ENCODE data around the gene RALGAPA1. TPM values are rescaled to one million over a fixed set of nuclear protein-coding genes. Genes with fewer than 3 reads are reported as not detected.

The RALGAPA1 gene
- total and polyA plus RNA-seq, 7 donors: 10.2 to 89.9 (median 58.6) TPM

DNA sequence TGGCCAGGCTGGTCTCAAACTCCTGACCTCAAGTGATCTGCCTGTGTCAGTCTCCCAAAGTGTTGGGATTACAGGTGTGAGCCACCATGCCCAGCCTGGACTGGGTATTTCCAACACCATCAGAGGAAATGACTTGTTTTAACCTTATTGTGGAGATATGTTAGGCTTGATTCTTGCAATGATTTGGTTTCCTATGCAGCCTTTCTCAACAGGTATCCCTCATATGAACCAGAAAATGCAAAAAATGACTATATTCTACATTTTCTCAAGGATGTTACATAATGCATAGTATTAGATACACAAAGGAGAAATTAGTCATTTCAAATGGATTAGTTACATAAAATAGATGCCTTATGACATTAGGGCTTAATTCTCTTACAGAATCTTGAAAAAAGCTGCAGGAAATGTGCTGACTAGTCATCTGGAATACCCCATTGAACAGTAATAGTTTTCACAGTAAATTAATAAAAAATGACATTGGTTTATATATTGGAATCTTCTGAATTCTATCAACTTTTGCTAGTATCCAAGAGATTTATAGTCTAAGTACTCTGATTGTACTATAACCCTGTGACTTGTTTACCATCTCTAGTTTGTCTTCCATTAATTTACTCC is 142.6 kb downstream of the RALGAPA1 start:
- no peaks in the 10 kb centered on the region for H3K27me3 ChIP-seq
- H3K4me3 ChIP-seq: no peak overlapping the region
- H3K4me1 ChIP-seq: peaks cover 0 to 10% (median 0%) of the 10 kb centered on the region in 4 donors
- intact Hi-C loops (cut with DNase I): no loop called here
- no peak for DNase-seq
- peaks cover 0 to 65% (median 2%) of the 10 kb centered on the region in 4 donors for H3K36me3 ChIP-seq
- H3K27ac ChIP-seq: no peak overlapping the region
- TF ChIP-seq POLR2AphosphoS5 (IDR thresholded peaks at IDR 0.05) (no peak), POLR2A (IDR thresholded peaks at IDR 0.05) (no peak), EP300 (IDR thresholded peaks at IDR 0.05) (no peak)
- TF ChIP-seq, protein P1, sequence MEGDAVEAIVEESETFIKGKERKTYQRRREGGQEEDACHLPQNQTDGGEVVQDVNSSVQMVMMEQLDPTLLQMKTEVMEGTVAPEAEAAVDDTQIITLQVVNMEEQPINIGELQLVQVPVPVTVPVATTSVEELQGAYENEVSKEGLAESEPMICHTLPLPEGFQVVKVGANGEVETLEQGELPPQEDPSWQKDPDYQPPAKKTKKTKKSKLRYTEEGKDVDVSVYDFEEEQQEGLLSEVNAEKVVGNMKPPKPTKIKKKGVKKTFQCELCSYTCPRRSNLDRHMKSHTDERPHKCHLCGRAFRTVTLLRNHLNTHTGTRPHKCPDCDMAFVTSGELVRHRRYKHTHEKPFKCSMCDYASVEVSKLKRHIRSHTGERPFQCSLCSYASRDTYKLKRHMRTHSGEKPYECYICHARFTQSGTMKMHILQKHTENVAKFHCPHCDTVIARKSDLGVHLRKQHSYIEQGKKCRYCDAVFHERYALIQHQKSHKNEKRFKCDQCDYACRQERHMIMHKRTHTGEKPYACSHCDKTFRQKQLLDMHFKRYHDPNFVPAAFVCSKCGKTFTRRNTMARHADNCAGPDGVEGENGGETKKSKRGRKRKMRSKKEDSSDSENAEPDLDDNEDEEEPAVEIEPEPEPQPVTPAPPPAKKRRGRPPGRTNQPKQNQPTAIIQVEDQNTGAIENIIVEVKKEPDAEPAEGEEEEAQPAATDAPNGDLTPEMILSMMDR (IDR thresholded peaks at IDR 0.05): no peak
- H3K9me3 ChIP-seq: no peaks in the 10 kb centered on the region

DNA sequence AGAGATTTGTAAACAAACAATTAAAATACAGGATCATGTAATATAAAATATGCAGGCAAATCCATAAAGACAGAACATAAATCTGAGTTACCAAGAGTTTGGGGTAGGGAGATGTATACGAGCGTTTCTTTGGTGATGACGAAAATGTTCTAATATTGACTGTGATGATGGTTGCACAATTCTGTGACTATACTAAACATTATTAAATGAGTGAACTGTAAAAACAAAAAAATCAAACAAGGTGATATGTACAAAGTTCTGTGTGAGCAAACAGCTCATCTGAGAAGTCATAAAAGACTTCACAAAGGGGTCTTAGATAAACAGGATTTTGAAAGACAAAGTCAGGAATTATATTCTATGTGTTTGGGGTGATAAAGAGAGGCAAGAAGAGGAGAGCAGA is 147.2 kb downstream of the RALGAPA1 start:
- H3K9me3 ChIP-seq: no peaks in the 10 kb centered on the region
- no peaks in the 10 kb centered on the region for H3K27me3 ChIP-seq
- H3K4me3 ChIP-seq: no peak overlapping the region
- WGBS, 2 donors: 73 to 89% methylated on average over 3 of the region's 3 CpGs
- TF ChIP-seq EP300 (IDR thresholded peaks at IDR 0.05) (no peak), POLR2A (IDR thresholded peaks at IDR 0.05) (no peak)
- no peaks in the 10 kb centered on the region for H3K4me1 ChIP-seq
- H3K36me3 ChIP-seq: peaks cover 0 to 50% (median 0%) of the 10 kb centered on the region in 4 donors
- DNase-seq: no peak
- no peak overlapping the region for H3K27ac ChIP-seq
- intact Hi-C loops (cut with DNase I): no loop called here

- no peak for TF ChIP-seq POLR2A (IDR thresholded peaks at IDR 0.05)
- TF ChIP-seq, protein P1 (IDR thresholded peaks at IDR 0.05): no peak
- no peak for TF ChIP-seq EP300 (IDR thresholded peaks at IDR 0.05)
- TF ChIP-seq POLR2AphosphoS5 (IDR thresholded peaks at IDR 0.05): no peak
- no peak overlapping the region for H3K27ac ChIP-seq
- WGBS, 2 donors: 100% methylated on average over 1 of the region's 1 CpG
- no peak overlapping the region for H3K4me3 ChIP-seq
- H3K9me3 ChIP-seq: no peaks in the 10 kb centered on the region
- no peaks in the 10 kb centered on the region for H3K4me1 ChIP-seq
- no peak for DNase-seq
- intact Hi-C loops (cut with DNase I): no loop called here
- peaks cover 0 to 71% (median 7%) of the 10 kb centered on the region in 4 donors for H3K36me3 ChIP-seq
- H3K27me3 ChIP-seq: no peaks in the 10 kb centered on the region
These were observed 156.1 kb downstream of the RALGAPA1 start for GRCh38 chr14:35653045-35653444.

- Histone ChIP-seq H3K4me3 (no peak overlapping the region), H3K27me3 (no peaks in the 10 kb centered on the region), H3K9me3 (peaks cover 0 to 2% (median 0%) of the 10 kb centered on the region in 4 donors), H3K36me3 (peaks cover 5 to 69% (median 17%) of the 10 kb centered on the region in 4 donors), H3K27ac (no peak overlapping the region), H3K4me1 (no peaks in the 10 kb centered on the region)
- DNase-seq: no peak
- intact Hi-C loops (cut with DNase I): no loop called here
- TF ChIP-seq POLR2AphosphoS5 (IDR thresholded peaks at IDR 0.05) (no peak), EP300 (IDR thresholded peaks at IDR 0.05) (no peak), POLR2A (IDR thresholded peaks at IDR 0.05) (no peak)
- TF ChIP-seq, protein P1 (IDR thresholded peaks at IDR 0.05): no peak
These were observed 165.6 kb downstream of the RALGAPA1 start for GRCh38 chr14:35643513-35643912.

DNA sequence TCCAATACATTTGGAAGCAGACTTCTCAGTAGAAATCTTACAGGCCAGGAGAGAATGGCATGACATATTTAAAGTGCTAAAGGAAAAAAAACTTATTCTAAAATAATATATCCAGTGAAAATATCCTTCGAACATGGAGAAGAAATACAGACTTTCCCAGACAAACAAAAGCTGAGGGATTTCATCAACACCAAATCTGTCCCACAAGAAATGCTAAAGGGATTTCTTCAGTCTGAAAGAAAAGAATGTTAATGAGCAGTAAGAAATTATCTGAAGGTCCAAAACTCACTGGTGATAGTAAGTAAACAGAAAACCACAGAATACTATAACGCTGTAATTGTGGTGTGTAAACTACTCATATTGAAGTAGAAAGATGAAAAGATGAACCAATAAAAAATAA is 171.2 kb downstream of the RALGAPA1 start:
- Histone ChIP-seq H3K36me3 (peaks cover 0 to 52% (median 6%) of the 10 kb centered on the region in 4 donors), H3K9me3 (peaks cover 0 to 2% (median 0%) of the 10 kb centered on the region in 4 donors), H3K4me1 (no peaks in the 10 kb centered on the region), H3K27me3 (no peaks in the 10 kb centered on the region), H3K27ac (no peak overlapping the region), H3K4me3 (no peak overlapping the region)
- intact Hi-C loops (cut with DNase I): no loop called here
- no peak for TF ChIP-seq POLR2AphosphoS5 (IDR thresholded peaks at IDR 0.05)
- TF ChIP-seq, protein P1 (IDR thresholded peaks at IDR 0.05): no peak
- TF ChIP-seq EP300 (IDR thresholded peaks at IDR 0.05): no peak
- no peak for TF ChIP-seq POLR2A (IDR thresholded peaks at IDR 0.05)
- no peak for DNase-seq
- 92 to 94% methylated on average over 2 of the region's 2 CpGs for WGBS, 2 donors

Measured in sigmoid colon (tissue), 7 donors.